ENCODE measurements around the gene SPACA6. TPM values are rescaled to one million over a fixed set of nuclear protein-coding genes. Genes with fewer than 3 reads are reported as not detected.

The SPACA6 gene
- total RNA-seq, 1 donor from 2014 or later: 6.4 TPM

GRCh38 chr19:51703575-51704515 lies 10.7 kb downstream of the SPACA6 start:
- intact Hi-C loops (cut with micrococcal nuclease): loop anchor here (1.0 to 5.0 kb wide), 7 partner anchors 14 to 483 kb away; partner anchors contain the start of genes ZNF613 and ZNF615

GRCh38 chr19:51704626-51705025 lies 11.5 kb downstream of the SPACA6 start:
- intact Hi-C loops (cut with micrococcal nuclease): loop anchor here (1.0 to 5.0 kb wide), 7 partner anchors 14 to 483 kb away; partner anchors contain the start of genes ZNF613 and ZNF615

GRCh38 chr19:51706296-51706695 lies 13.2 kb downstream of the SPACA6 start:
- intact Hi-C loops (cut with micrococcal nuclease): no loop called here

GRCh38 chr19:51706885-51707284 lies 13.8 kb downstream of the SPACA6 start:
- intact Hi-C loops (cut with micrococcal nuclease): no loop called here

- intact Hi-C loops (cut with micrococcal nuclease): no loop called here
Measured at GRCh38 chr19:51708811-51709210, 15.7 kb downstream of the SPACA6 start.

GRCh38 chr19:51709575-51709974 lies 16.4 kb downstream of the SPACA6 start:
- intact Hi-C loops (cut with micrococcal nuclease): no loop called here

GRCh38 chr19:51710163-51710562 lies 17.0 kb downstream of the SPACA6 start:
- intact Hi-C loops (cut with micrococcal nuclease): no loop called here

- intact Hi-C loops (cut with micrococcal nuclease): no loop called here
Measured at GRCh38 chr19:51711702-51712101, 18.6 kb downstream of the SPACA6 start.

- intact Hi-C loops (cut with micrococcal nuclease): no loop called here
Measured at GRCh38 chr19:51712461-51713081, 19.4 kb downstream of the SPACA6 start.

- intact Hi-C loops (cut with micrococcal nuclease): no loop called here
Measured at GRCh38 chr19:51713319-51714285, 20.5 kb downstream of the SPACA6 start.

GRCh38 chr19:51714848-51715247 lies 21.7 kb downstream of the SPACA6 start:
- intact Hi-C loops (cut with micrococcal nuclease): no loop called here

GRCh38 chr19:51715850-51716249 lies 22.7 kb downstream of the SPACA6 start:
- intact Hi-C loops (cut with micrococcal nuclease): no loop called here

- intact Hi-C loops (cut with micrococcal nuclease): no loop called here
Measured at GRCh38 chr19:51716925-51717324, 23.8 kb downstream of the SPACA6 start.

GRCh38 chr19:51719251-51719988 lies 26.3 kb downstream of the SPACA6 start:
- intact Hi-C loops (cut with micrococcal nuclease): no loop called here

GRCh38 chr19:51721905-51722304 lies 28.8 kb downstream of the SPACA6 start:
- intact Hi-C loops (cut with micrococcal nuclease): no loop called here

GRCh38 chr19:51722492-51722891 lies 29.4 kb downstream of the SPACA6 start:
- intact Hi-C loops (cut with micrococcal nuclease): no loop called here

- intact Hi-C loops (cut with micrococcal nuclease): no loop called here
Measured at GRCh38 chr19:51724543-51724942, 31.4 kb downstream of the SPACA6 start.

GRCh38 chr19:51726049-51726448 lies 32.9 kb downstream of the SPACA6 start:
- intact Hi-C loops (cut with micrococcal nuclease): no loop called here

- intact Hi-C loops (cut with micrococcal nuclease): no loop called here
Measured at GRCh38 chr19:51727349-51727880, 34.3 kb downstream of the SPACA6 start.

- intact Hi-C loops (cut with micrococcal nuclease): no loop called here
Measured at GRCh38 chr19:51729781-51730180, 36.7 kb downstream of the SPACA6 start.

Data from T-helper 1 cell treated with Interleukin-12 subunit alpha and Interleukin-12 subunit beta and Interleukin-4 antibody, amounts not matched to agents 30 ng/mL and 1 ng/mL, for 36 hours (primary cell).